Lower leg skin (tissue), 3 donors: ENCODE data around the gene ANKRD24.
"Not testable (repeated sequence)": the region's sequence is repeated elsewhere in the genome, so short reads cannot be mapped to it uniquely, and the experiment has no call there.

ENCODE experiments used
- POLR2A ChIP-seq, 2 donors: fragments of 450-650 bp; IDR thresholded peaks; one replicate each; pipeline ENCODE4 v1.6.1; 2016 to 2017; ENCODE audit warnings: antibody characterized with exemption in 2 of 2, mild to moderate bottlenecking in 1 of 2, moderate library complexity in 1 of 2
- TF ChIP-seq, protein P1 (sequence below), 3 donors: fragments of 450-650 bp; IDR thresholded peaks; one replicate each; pipeline ENCODE4 v1.5.1; 2016; ENCODE audit warnings: antibody characterized with exemption in 3 of 3, mild to moderate bottlenecking in 3 of 3, moderate library complexity in 2 of 3

DNA sequence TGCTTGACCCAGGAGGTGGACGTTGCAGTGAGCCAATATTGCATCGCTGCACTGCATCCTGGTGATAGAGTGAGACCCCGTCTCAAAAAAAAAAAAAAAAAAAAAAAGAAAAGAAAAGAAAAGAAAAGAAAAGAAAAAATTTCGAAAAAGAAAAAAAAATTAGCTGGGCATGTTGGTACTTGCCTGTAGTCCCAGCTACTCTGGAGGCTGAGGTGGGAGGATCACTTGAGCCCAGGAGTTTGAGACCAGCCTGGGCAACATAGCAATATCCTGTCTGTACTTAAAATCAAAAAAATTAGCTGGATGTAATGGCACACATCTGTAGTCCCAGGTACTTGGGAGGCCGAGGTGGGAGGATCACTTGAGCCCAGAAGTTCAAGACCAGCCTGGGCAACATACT, 49.6 kb downstream of the ANKRD24 start:
- TF ChIP-seq, protein P1, sequence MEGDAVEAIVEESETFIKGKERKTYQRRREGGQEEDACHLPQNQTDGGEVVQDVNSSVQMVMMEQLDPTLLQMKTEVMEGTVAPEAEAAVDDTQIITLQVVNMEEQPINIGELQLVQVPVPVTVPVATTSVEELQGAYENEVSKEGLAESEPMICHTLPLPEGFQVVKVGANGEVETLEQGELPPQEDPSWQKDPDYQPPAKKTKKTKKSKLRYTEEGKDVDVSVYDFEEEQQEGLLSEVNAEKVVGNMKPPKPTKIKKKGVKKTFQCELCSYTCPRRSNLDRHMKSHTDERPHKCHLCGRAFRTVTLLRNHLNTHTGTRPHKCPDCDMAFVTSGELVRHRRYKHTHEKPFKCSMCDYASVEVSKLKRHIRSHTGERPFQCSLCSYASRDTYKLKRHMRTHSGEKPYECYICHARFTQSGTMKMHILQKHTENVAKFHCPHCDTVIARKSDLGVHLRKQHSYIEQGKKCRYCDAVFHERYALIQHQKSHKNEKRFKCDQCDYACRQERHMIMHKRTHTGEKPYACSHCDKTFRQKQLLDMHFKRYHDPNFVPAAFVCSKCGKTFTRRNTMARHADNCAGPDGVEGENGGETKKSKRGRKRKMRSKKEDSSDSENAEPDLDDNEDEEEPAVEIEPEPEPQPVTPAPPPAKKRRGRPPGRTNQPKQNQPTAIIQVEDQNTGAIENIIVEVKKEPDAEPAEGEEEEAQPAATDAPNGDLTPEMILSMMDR (IDR thresholded peaks at IDR 0.05), result not testable (repeated sequence)
- TF ChIP-seq POLR2A (IDR thresholded peaks at IDR 0.05), result not testable (repeated sequence)
